Activated naive CD4-positive, alpha-beta T cell treated with anti-CD3 and anti-CD28 coated beads, Interleukin-2, amount 10 ng/mL, durations not matched to agents 7 days and 5 days (primary cell): ENCODE measurements around the gene VPS52.

Experiments used
- CTCF ChIA-PET: fragments of 350-600 bp; sonication (Branson Sonifier 250); formaldehyde crosslinking; loops from one replicate; lab custom pipeline; 2021; ENCODE audit warnings: antibody characterized with exemption; lab: Charles Lee
- DNase-seq: peaks from one replicate; pipeline ENCODE4 v3.0.0-alpha.2; 2020
- H3K27ac Mint-ChIP-seq: one replicate; pipeline ENCODE4 v1.8.0; 2021; ENCODE audit warnings: mild to moderate bottlenecking, moderate library complexity, mixed read lengths
- H3K27me3 Mint-ChIP-seq: one replicate; pipeline ENCODE4 v1.8.0; 2021; ENCODE audit warnings: mild to moderate bottlenecking, mixed read lengths
- H3K36me3 Mint-ChIP-seq: one replicate; pipeline ENCODE4 v1.8.0; 2021; ENCODE audit warnings: mixed read lengths
- H3K4me1 Mint-ChIP-seq: one replicate; pipeline ENCODE4 v1.8.0; 2021; ENCODE audit warnings: mixed read lengths
- H3K4me3 Mint-ChIP-seq: one replicate; pipeline ENCODE4 v1.8.0; 2021; ENCODE audit warnings: mild to moderate bottlenecking, moderate library complexity, mixed read lengths
- H3K9me3 Mint-ChIP-seq: one replicate; pipeline ENCODE4 v1.8.0; 2021; ENCODE audit warnings: mixed read lengths

VPS52 gene

GRCh38 chr6:33313709-33314514, 42.2 kb upstream of the VPS52 start, which contains the start of gene TAPBP:
TSS of gene TAPBP (minus strand) at chr6:33314078. CDS start at chr6:33314041, 37 bp downstream.
- Mint-ChIP-seq H3K4me3 (peak within 1 kb of the TSS; percentile 99), H3K4me1 (peaks cover 69% of the 10 kb centered on the region), H3K27me3 (no peaks in the 10 kb centered on the region), H3K36me3 (peaks cover 52% of the 10 kb centered on the region), H3K27ac (peak within 1 kb of the TSS; percentile 99), H3K9me3 (no peaks in the 10 kb centered on the region)
- DNase-seq, result peak; percentile 91
- CTCF ChIA-PET, result interaction anchor here (2.2 to 4.6 kb wide), 2 partner anchors 14 to 112 kb away, joined by 5 to 32 read pairs; partner anchors contain the start of gene RGL2

GRCh38 chr6:33313105-33313708, 41.5 kb upstream of the VPS52 start:
- H3K4me3 Mint-ChIP-seq, result peak overlapping the region; percentile 99
- peak overlapping the region; percentile 99 for H3K27ac Mint-ChIP-seq
- H3K27me3 Mint-ChIP-seq, result no peaks in the 10 kb centered on the region
- CTCF ChIA-PET, result interaction anchor here (1.5 to 4.6 kb wide), 3 partner anchors 13 to 112 kb away, joined by 5 to 32 read pairs (median 7); partner anchors contain the start of gene RGL2
- H3K4me1 Mint-ChIP-seq, result peaks cover 69% of the 10 kb centered on the region
- DNase-seq, result peak; percentile 60
- no peaks in the 10 kb centered on the region for H3K9me3 Mint-ChIP-seq
- H3K36me3 Mint-ChIP-seq, result peaks cover 52% of the 10 kb centered on the region

- Mint-ChIP-seq H3K36me3 (peaks cover 47% of the 10 kb centered on the region), H3K27ac (peak overlapping the region; percentile 99), H3K4me3 (peak overlapping the region; percentile 99), H3K4me1 (peaks cover 67% of the 10 kb centered on the region), H3K27me3 (no peaks in the 10 kb centered on the region), H3K9me3 (no peaks in the 10 kb centered on the region)
- DNase-seq, result peak; percentile 93
- CTCF ChIA-PET, result interaction anchor here (0.9 to 4.6 kb wide), 5 partner anchors 12 to 113 kb away, joined by 3 to 32 read pairs (median 5); partner anchors contain the start of gene RGL2
Measured at GRCh38 chr6:33312361-33313104, 40.9 kb upstream of the VPS52 start.

GRCh38 chr6:33306356-33306755, 34.7 kb upstream of the VPS52 start:
- CTCF ChIA-PET, result no interaction called here
- Mint-ChIP-seq H3K27me3 (no peaks in the 10 kb centered on the region), H3K4me3 (no peak overlapping the region), H3K27ac (no peak overlapping the region), H3K4me1 (peaks cover 36% of the 10 kb centered on the region), H3K9me3 (no peaks in the 10 kb centered on the region), H3K36me3 (peaks cover 42% of the 10 kb centered on the region)
- DNase-seq, result no peak

- CTCF ChIA-PET, result interaction anchor here (0.9 kb wide), 1 partner anchor 56 kb away, joined by 3 read pairs; no protein-coding TSS in a partner anchor
- H3K9me3 Mint-ChIP-seq, result no peaks in the 10 kb centered on the region
- no peak for DNase-seq
- peaks cover 40% of the 10 kb centered on the region for H3K4me1 Mint-ChIP-seq
- H3K4me3 Mint-ChIP-seq, result no peak overlapping the region
- no peak overlapping the region for H3K27ac Mint-ChIP-seq
- H3K36me3 Mint-ChIP-seq, result peaks cover 46% of the 10 kb centered on the region
- no peaks in the 10 kb centered on the region for H3K27me3 Mint-ChIP-seq
Measured at GRCh38 chr6:33305052-33305451, 33.4 kb upstream of the VPS52 start.

- Mint-ChIP-seq H3K9me3 (no peaks in the 10 kb centered on the region), H3K4me3 (no peak overlapping the region), H3K27me3 (peaks cover 4% of the 10 kb centered on the region), H3K27ac (no peak overlapping the region), H3K4me1 (peaks cover 45% of the 10 kb centered on the region), H3K36me3 (peaks cover 55% of the 10 kb centered on the region)
- no peak for DNase-seq
- CTCF ChIA-PET, result no interaction called here
Measured at GRCh38 chr6:33304216-33304615, 32.5 kb upstream of the VPS52 start.

- peaks cover 50% of the 10 kb centered on the region for H3K36me3 Mint-ChIP-seq
- DNase-seq, result no peak
- peak overlapping the region; percentile 49 for H3K27ac Mint-ChIP-seq
- H3K4me3 Mint-ChIP-seq, result peak overlapping the region; percentile 35
- peaks cover 11% of the 10 kb centered on the region for H3K27me3 Mint-ChIP-seq
- H3K4me1 Mint-ChIP-seq, result peaks cover 42% of the 10 kb centered on the region
- CTCF ChIA-PET, result interaction anchor here (0.9 to 3.3 kb wide), 3 partner anchors 10 to 16 kb away, joined by 6 to 32 read pairs (median 7); partner anchors contain the start of genes PFDN6, TAPBP, WDR46 and ZBTB22
- H3K9me3 Mint-ChIP-seq, result no peaks in the 10 kb centered on the region
Measured at GRCh38 chr6:33301877-33302276, 30.2 kb upstream of the VPS52 start.

GRCh38 chr6:33299237-33299944, 27.7 kb upstream of the VPS52 start:
- Mint-ChIP-seq H3K9me3 (no peaks in the 10 kb centered on the region), H3K4me1 (peaks cover 51% of the 10 kb centered on the region), H3K27me3 (peaks cover 11% of the 10 kb centered on the region), H3K27ac (peak overlapping the region; percentile 100), H3K4me3 (peak overlapping the region; percentile 89), H3K36me3 (peaks cover 51% of the 10 kb centered on the region)
- CTCF ChIA-PET, result interaction anchor here (0.6 to 3.3 kb wide), 11 partner anchors 9 to 50 kb away, joined by 3 to 32 read pairs (median 4); partner anchors contain the start of genes B3GALT4, PFDN6, TAPBP and WDR46
- peak; percentile 96 for DNase-seq

- Mint-ChIP-seq H3K4me1 (peaks cover 50% of the 10 kb centered on the region), H3K9me3 (no peaks in the 10 kb centered on the region)
Measured at GRCh38 chr6:33298773-33299236, 27.1 kb upstream of the VPS52 start, which contains the start of gene RGL2. TSS of gene RGL2 (minus strand) at chr6:33298942. CDS start at chr6:33298610, 332 bp downstream.

GRCh38 chr6:33297956-33298772, 26.5 kb upstream of the VPS52 start:
- no peaks in the 10 kb centered on the region for H3K9me3 Mint-ChIP-seq
- peaks cover 47% of the 10 kb centered on the region for H3K4me1 Mint-ChIP-seq
- H3K4me3 Mint-ChIP-seq, result peak overlapping the region; percentile 89
- H3K36me3 Mint-ChIP-seq, result peaks cover 51% of the 10 kb centered on the region
- H3K27me3 Mint-ChIP-seq, result peaks cover 11% of the 10 kb centered on the region
- peak; percentile 85 for DNase-seq
- CTCF ChIA-PET, result interaction anchor here (1.5 kb wide), 1 partner anchor 47 kb away, joined by 10 read pairs; no protein-coding TSS in a partner anchor
- H3K27ac Mint-ChIP-seq, result peak overlapping the region; percentile 100

More at GRCh38 chr6:33298773-33299236, 27.1 kb upstream of the VPS52 start, which contains the start of gene RGL2:
- Mint-ChIP-seq H3K4me3 (peak within 1 kb of the TSS; percentile 89), H3K27ac (peak within 1 kb of the TSS; percentile 100), H3K36me3 (peaks cover 55% of the 10 kb centered on the region), H3K27me3 (peaks cover 11% of the 10 kb centered on the region)
- DNase-seq, result peak; percentile 84
- CTCF ChIA-PET, result interaction anchor here (0.7 to 3.3 kb wide), 6 partner anchors 10 to 46 kb away, joined by 3 to 32 read pairs (median 8); partner anchors contain the start of genes B3GALT4, PFDN6, TAPBP and WDR46

- peak overlapping the region; percentile 89 for H3K4me3 Mint-ChIP-seq
- CTCF ChIA-PET, result no interaction called here
- H3K27me3 Mint-ChIP-seq, result peaks cover 11% of the 10 kb centered on the region
- DNase-seq, result no peak
- H3K36me3 Mint-ChIP-seq, result peaks cover 54% of the 10 kb centered on the region
- H3K4me1 Mint-ChIP-seq, result peaks cover 47% of the 10 kb centered on the region
- no peaks in the 10 kb centered on the region for H3K9me3 Mint-ChIP-seq
- H3K27ac Mint-ChIP-seq, result peak overlapping the region; percentile 52
Measured at GRCh38 chr6:33297406-33297955, 25.8 kb upstream of the VPS52 start.
